HEK293T (cell line): ENCODE measurements around the gene ZNF101.
"Not testable (repeated sequence)": the region's sequence is repeated elsewhere in the genome, so short reads cannot be mapped to it uniquely, and the experiment has no call there.

ENCODE experiments used
- CTCF ChIA-PET: fragments of 350-600 bp; formaldehyde crosslinking; extraction: SDS; loops from one replicate; lab custom pipeline; 2021; ENCODE audit warnings: antibody characterized with exemption, inconsistent platforms; lab: Yijun Ruan, JAX
- POLR2A ChIA-PET: fragments of 350-600 bp; formaldehyde crosslinking; extraction: SDS; loops from one replicate; lab custom pipeline; 2020; ENCODE audit warnings: antibody characterized with exemption, inconsistent platforms; lab: Yijun Ruan, JAX
- DNase-seq: peaks from one replicate; pipeline ENCODE4 v3.0.0; 2012; ENCODE audit warnings: mixed read lengths; ENCODE audit errors: extremely low spot score
- ARNT ChIP-seq: fragments of 450-650 bp; IDR thresholded peaks from 2 replicates; pipeline ENCODE4 v1.6.1; 2017; ENCODE audit warnings: mild to moderate bottlenecking
- BHLHE40 ChIP-seq: fragments of 450-650 bp; IDR thresholded peaks from 2 replicates; pipeline ENCODE4 v1.6.1; 2016; ENCODE audit warnings: mild to moderate bottlenecking, moderate library complexity, borderline replicate concordance
- CTBP1 ChIP-seq: fragments of 450-650 bp; IDR thresholded peaks from 2 replicates; pipeline ENCODE4 v1.6.1; 2016; ENCODE audit warnings: borderline replicate concordance
- ELF4 ChIP-seq: fragments of 450-650 bp; IDR thresholded peaks from 2 replicates; pipeline ENCODE4 v1.6.1; 2017; ENCODE audit warnings: antibody characterized with exemption
- FOXA1 ChIP-seq: fragments of 450-650 bp; IDR thresholded peaks from 2 replicates; pipeline ENCODE4 v1.6.1; 2016; ENCODE audit warnings: mild to moderate bottlenecking
- FOXK2 ChIP-seq: fragments of 450-650 bp; IDR thresholded peaks from 2 replicates; pipeline ENCODE4 v1.6.1; 2016; ENCODE audit warnings: mild to moderate bottlenecking
- FOXM1 ChIP-seq: fragments of 450-650 bp; IDR thresholded peaks from 2 replicates; pipeline ENCODE4 v1.6.1; 2017; ENCODE audit warnings: mild to moderate bottlenecking, borderline replicate concordance
- HDGF ChIP-seq: fragments of 450-650 bp; IDR thresholded peaks from 2 replicates; pipeline ENCODE4 v1.6.1; 2017; ENCODE audit warnings: antibody characterized with exemption, borderline replicate concordance
- L3MBTL2 ChIP-seq: fragments of 450-650 bp; conservative IDR thresholded peaks from 2 replicates; pipeline ENCODE4 v1.6.1; 2016; ENCODE audit warnings: mild to moderate bottlenecking
- LEF1 ChIP-seq: fragments of 450-650 bp; IDR thresholded peaks from 2 replicates; pipeline ENCODE4 v1.6.1; 2017; ENCODE audit warnings: mild to moderate bottlenecking, borderline replicate concordance
- NFRKB ChIP-seq: fragments of 450-650 bp; IDR thresholded peaks from 2 replicates; pipeline ENCODE4 v1.6.1; 2016; ENCODE audit warnings: mild to moderate bottlenecking, moderate library complexity
- SP1 ChIP-seq: fragments of 450-650 bp; IDR thresholded peaks from 2 replicates; pipeline ENCODE4 v1.6.1; 2017
- SUZ12 ChIP-seq: fragments of 450-650 bp; IDR thresholded peaks from 2 replicates; pipeline ENCODE4 v1.6.1; 2016; ENCODE audit warnings: mild to moderate bottlenecking
- TARDBP ChIP-seq: fragments of 450-650 bp; IDR thresholded peaks from 2 replicates; pipeline ENCODE4 v1.6.1; 2016
- ZNF384 ChIP-seq: fragments of 450-650 bp; IDR thresholded peaks from 2 replicates; pipeline ENCODE4 v1.6.1; 2016
- TF ChIP-seq, protein P1 (sequence below): fragments of 450-650 bp; IDR thresholded peaks from 2 replicates; pipeline ENCODE4 v1.6.1; 2016

ZNF101 gene

DNA sequence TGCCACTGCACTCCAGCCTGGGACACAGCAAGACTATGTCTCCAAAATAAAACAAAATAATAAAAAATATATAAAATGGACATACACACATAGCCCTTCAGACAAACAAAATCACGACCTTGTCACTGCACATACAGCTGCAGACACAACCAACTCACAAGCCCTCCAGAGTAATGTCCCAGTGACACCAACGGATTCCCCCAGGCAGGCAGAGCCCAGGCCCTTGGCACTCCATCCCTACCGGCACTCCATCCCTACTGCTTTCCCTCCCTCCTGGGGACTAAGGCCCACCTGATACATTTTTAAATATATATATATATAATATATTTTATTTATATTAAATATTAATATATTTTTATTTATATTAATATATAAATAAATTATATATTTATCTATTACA, 18.5 kb downstream of the ZNF101 start:
- TF ChIP-seq L3MBTL2 (no peak), CTBP1 (no peak), FOXA1 (no peak), ZNF384 (no peak), LEF1 (no peak), NFRKB (no peak), TARDBP (no peak), SUZ12 (no peak), SP1 (no peak), FOXM1 (no peak), FOXK2 (no peak), ARNT (no peak), ELF4 (no peak), BHLHE40 (no peak), HDGF (no peak)
- TF ChIP-seq, protein P1, sequence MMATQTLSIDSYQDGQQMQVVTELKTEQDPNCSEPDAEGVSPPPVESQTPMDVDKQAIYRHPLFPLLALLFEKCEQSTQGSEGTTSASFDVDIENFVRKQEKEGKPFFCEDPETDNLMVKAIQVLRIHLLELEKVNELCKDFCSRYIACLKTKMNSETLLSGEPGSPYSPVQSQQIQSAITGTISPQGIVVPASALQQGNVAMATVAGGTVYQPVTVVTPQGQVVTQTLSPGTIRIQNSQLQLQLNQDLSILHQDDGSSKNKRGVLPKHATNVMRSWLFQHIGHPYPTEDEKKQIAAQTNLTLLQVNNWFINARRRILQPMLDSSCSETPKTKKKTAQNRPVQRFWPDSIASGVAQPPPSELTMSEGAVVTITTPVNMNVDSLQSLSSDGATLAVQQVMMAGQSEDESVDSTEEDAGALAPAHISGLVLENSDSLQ: no peak

DNA sequence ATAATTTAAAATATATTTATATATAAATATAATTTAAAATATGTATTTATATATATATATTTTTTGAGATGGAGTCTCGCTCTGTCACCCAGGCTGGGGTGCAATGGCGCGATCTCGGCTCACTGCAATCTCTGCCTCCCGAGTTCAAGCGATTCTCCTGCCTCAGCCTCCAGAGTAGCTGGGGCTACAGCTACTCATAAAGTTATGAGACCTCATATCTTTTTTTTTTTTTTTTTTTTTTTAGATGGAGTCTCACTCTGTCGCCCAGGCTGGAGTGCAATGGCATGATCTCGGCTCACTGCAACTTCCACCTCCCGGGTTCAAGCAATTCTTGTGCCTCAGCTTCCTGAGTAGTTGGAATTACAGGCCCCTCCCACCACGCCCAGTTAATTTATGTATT, 20.4 kb downstream of the ZNF101 start:
- DNase-seq, POLR2A ChIA-PET, CTCF ChIA-PET: not testable (repeated sequence)

More for the DNA sequence above, 18.5 kb downstream of the ZNF101 start:
- ChIA-PET POLR2A (no interaction called here), CTCF (interaction anchor here (0.7 kb wide), 1 partner anchor 11 kb away, joined by 3 read pairs; no protein-coding TSS in a partner anchor)
- DNase-seq: no peak

DNA sequence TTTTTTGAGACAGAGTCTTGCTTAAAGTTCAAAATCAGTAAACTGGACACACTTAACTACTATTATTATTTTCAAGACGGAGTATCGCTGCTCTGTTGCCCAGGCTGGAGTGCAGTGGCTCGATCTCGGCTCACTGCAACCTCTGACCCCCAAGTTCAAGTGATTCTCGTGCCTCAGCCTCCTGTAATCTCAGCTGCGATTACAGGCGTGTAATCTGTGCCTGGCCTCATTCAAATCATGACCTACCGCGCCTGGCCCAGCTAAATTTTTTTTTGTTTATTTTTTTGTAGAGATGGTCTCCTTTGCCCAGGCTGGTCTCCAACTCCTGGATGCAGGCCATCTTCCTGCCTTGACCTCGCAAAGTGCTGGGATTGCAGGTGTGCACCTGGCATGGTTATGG, 23.0 kb downstream of the ZNF101 start:
- DNase-seq: no peak
- CTCF ChIA-PET: no interaction called here
- POLR2A ChIA-PET: no interaction called here
- TF ChIP-seq SUZ12 (no peak), TARDBP (no peak), ZNF384 (no peak), ARNT (no peak), FOXA1 (no peak), CTBP1 (no peak), ELF4 (no peak), BHLHE40 (no peak), SP1 (no peak), HDGF (no peak), FOXM1 (no peak)
- TF ChIP-seq, protein P1: no peak

DNA sequence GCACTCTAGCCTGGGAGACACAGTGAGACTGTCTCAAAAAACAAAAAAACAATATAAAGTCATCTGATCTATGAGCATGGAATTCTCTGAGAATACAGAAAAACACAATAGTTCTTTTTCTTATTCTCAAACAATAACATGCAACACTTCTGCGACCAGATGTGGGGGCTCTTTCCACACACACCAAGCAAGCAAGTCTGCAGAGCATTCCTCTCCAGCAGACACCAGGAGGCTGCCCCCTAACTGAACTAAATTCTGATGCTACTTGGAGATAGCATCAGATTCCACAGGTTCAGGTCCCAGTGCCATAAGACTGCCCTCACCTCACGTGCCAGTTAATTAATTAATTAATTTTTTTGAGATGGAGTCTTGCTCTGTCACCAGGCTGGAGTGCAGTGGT, 27.7 kb downstream of the ZNF101 start:
- POLR2A ChIA-PET: no interaction called here
- TF ChIP-seq ARNT: no peak
- TF ChIP-seq FOXK2: no peak
- CTCF ChIA-PET: no interaction called here
- no peak for DNase-seq

DNA sequence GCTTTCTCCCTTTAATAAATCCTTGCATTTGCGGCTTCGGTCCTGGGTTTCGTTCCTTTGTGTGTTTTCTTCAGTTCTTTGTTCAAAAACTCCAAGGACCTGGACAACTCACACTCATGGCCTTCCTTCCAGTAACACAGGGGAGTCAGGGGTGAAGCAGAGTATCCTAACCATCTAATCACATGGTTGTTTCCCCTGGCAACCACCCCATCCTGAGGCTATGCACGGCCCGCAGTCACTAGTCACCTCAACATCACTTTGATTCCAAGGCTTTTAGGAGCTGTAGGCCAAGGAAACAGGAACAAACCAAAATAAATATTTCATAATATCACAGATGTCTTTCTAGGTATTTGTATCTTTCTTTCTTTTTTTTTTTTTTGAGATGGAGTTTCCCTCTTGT, 28.9 kb downstream of the ZNF101 start:
- no peak for DNase-seq
- POLR2A ChIA-PET: no interaction called here
- CTCF ChIA-PET: no interaction called here
- TF ChIP-seq FOXK2: no peak
- no peak for TF ChIP-seq ZNF384
- no peak for TF ChIP-seq CTBP1
- TF ChIP-seq LEF1: no peak

DNA sequence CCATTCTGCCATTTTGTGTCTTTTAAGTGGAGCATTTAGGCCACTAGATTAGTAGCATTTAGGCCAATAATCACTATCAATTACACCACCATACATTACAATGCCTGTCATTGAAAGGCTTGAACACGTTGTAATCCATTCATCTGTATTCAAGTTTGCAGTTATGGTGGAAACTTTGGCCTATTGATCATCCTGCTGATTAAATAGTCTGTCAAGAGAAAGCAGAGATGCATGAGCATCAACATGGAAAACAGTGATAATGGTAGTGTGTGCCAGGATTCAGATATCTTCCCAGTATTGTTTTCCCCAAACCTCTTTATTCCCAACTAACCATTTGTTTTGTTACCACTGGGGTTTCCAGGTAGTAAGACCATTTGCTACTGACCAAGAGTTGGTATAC, 31.9 kb downstream of the ZNF101 start:
- DNase-seq, POLR2A ChIA-PET, CTCF ChIA-PET: not testable (repeated sequence)

DNA sequence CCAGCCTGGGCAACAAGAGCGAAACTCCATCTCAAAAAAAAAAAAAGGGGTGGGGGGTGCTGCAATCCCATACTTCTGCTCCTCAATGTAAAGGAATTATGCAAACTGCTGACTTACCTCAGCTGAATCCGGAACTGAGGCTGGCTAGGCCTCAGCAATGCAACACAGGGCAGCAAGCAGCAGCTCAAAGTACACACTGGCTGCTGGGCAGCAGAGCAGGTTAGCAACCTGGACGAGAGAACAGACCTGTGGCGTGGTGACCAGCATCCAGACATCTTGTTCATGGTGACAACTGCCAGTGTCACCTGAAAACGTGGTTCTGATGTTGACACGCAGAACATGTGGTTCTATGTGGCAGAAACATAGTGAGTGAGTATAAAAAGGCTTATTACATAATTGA, 36.2 kb downstream of the ZNF101 start:
- POLR2A ChIA-PET: no interaction called here

More for the DNA sequence above, 36.2 kb downstream of the ZNF101 start:
- DNase-seq: no peak
- CTCF ChIA-PET: no interaction called here
- no peak for TF ChIP-seq L3MBTL2
- TF ChIP-seq FOXM1: no peak
- no peak for TF ChIP-seq FOXK2
- no peak for TF ChIP-seq NFRKB
- no peak for TF ChIP-seq LEF1
- no peak for TF ChIP-seq SUZ12
- no peak for TF ChIP-seq ARNT
- TF ChIP-seq ELF4: no peak
- TF ChIP-seq CTBP1: no peak
- TF ChIP-seq TARDBP: no peak
- TF ChIP-seq BHLHE40: no peak
- TF ChIP-seq HDGF: no peak
- TF ChIP-seq, protein P1: no peak
- TF ChIP-seq SP1: no peak
- no peak for TF ChIP-seq FOXA1
- no peak for TF ChIP-seq ZNF384
